Stimulated activated CD8-positive, alpha-beta memory T cell treated with anti-CD3 and anti-CD28 coated beads, Interleukin-4, amount 100 ng/mL, for 48 hours (primary cell): Measurements from ENCODE around the gene LIPT1.
"Not testable (repeated sequence)": the region's sequence is repeated elsewhere in the genome, so short reads cannot be mapped to it uniquely, and the experiment has no call there.

Source experiments
- DNase-seq: peaks from one replicate; pipeline ENCODE4 v3.0.0-alpha.2; 2020

LIPT1 gene

DNA sequence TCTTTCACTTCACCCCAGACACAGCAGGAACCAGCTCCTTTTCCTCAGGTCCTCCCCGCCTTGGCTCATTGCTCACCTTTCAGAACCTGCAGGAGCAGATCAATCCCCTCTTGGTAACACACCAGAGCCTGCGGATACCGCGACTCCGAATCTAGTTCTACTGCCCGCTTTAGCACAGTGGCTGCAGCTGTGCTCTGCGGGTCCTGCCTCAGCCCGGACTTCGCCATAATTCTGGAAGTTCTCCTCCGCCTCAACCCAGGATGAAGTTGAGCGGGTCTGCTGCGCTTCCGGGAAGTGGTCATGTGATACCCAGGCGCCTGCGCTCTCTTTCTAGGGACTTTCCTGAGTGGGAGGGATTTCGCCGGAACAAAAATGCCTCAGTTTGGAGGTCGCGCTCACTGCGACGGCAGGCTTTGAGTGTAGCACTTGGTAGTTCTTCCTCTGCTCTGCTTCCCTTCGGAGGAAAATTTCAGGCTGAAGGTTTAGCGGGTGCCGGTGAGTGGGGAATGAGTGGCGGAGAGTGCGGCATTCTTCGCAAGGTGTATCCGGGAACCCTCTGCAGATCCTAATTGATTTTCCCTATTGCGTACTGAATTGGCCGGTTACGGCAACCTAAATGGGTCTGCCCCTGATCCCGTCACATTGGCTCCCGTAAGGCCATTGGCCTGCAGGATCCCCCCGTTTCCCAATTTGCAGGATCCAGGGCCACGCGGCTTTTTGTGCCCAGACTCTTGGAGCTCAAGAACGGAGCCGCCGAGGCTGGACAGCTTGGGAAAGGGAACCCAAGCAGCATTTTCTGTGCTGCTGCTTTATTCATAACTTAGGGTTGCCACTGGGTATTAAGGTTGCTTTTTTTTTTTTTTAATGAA, 26.2 kb downstream of the LIPT1 start, which contains the start of the genes MITD1 and MRPL30:
MITD1 (minus strand) TSS at position 304 of the 869 bp plus-strand sequence; CDS start at position 227, 77 bp downstream.
MRPL30 (plus strand) TSS at position 430 of the 869 bp plus-strand sequence. CDS start 5,020 bp downstream, outside the sequence.
- DNase-seq: peak; percentile 89

DNA sequence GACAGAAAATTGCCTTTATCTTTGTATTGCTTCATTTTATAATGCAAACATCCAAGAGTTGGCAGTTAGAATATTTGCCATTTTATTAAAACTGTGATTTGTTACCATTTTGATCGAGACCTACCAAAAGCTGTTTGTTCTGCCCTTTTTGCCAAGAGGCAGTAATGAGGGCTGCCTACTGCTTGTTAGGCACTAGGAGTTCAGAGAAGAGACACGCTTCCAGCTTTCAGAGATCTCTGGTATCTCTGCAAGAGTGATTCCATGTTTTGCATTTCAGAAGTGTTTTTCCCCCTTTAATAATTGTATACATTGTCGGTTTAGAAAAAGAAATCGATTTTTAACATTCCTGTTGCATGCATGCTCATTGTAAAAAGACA, 26.8 kb downstream of the LIPT1 start:
- DNase-seq: no peak

- DNase-seq: no peak
These were observed 28.3 kb downstream of the LIPT1 start for GRCh38 chr2:99183025-99183424.

- DNase-seq: no peak
These were observed 30.0 kb downstream of the LIPT1 start for GRCh38 chr2:99184811-99185210.

GRCh38 chr2:99187011-99187410, 32.2 kb downstream of the LIPT1 start:
- DNase-seq: no peak

GRCh38 chr2:99188357-99188756, 33.6 kb downstream of the LIPT1 start:
- DNase-seq: no peak

GRCh38 chr2:99190548-99190947, 35.8 kb downstream of the LIPT1 start:
- DNase-seq: no peak

GRCh38 chr2:99192364-99192763, 37.6 kb downstream of the LIPT1 start:
- DNase-seq: not testable (repeated sequence)

- no peak for DNase-seq
These were observed 43.5 kb downstream of the LIPT1 start for GRCh38 chr2:99198103-99198841.

DNA sequence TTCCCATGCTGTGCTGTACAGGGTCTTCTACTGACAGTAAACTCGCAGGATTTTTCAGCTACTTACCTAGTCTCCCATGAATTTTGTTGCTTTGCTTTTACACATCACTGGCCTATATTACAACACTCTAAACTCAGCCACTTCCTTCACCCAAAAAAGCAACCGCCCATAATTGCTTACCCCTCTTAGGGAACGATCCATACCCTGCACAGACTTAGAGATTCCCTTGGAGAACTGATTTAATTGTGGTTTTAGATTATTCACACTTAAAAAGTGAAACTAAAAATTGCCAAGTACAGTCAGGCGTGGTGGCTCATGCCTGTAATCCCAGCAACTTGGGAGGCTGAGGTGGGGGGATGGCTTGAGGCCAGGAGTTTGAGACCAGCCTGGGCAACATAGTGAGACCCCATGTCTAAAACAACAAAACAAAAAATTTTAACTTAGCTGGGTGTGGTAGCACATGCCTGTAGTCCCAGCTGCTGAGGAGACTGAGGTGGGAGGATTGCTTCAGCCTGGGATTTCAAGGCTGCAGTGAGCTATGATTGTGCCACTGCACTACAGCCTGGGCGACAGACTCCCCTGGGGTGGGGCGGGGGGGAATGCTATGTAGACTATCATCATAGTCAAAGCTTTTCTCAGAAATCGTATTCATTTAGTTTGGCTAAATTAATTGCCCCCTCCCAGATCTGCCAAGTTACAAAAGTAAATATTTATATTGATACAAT, 45.5 kb downstream of the LIPT1 start:
- DNase-seq: no peak

DNA sequence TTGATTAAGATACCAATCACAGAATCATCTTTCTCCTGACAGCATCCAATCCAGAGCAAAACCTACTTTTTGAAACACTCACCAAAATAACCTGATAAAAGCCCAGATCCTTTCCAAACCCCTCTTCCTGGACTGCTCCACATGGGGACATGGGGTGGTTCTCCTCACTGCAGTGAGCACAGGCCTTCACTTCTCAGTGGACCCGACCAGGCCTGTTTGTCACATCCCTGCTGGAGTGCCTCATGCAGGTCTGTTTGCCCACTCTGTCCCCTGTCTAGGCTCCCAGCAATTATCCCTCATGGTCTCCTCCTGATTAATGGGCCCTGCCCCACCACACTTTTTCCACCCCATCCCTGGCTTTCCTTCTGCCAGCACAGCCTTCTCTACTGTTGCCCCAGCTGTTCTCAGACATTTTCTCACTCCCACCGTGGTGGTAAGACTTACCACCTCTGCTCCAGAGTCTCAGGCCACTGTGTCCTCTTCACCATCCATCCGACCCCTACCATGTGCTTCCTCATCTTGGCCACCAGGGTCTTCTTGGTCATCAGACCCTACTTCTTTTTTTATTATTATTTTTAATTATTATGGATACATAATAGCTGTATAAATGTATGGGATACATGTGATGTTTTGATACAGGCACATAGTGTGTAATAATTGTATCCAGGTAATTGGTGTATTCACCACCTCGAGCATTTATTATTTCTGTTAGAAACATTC, 47.4 kb downstream of the LIPT1 start:
- no peak for DNase-seq

- DNase-seq: no peak
These were observed 50.7 kb downstream of the LIPT1 start for GRCh38 chr2:99205491-99205890.
